Measurements from ENCODE around the gene SDSL. TPM values are rescaled to one million over a fixed set of nuclear protein-coding genes. Genes with fewer than 3 reads are reported as not detected.

The SDSL gene
- total RNA-seq, 4 donors from 2014 or later = 0.48 to 3.1 (median 1.5) TPM; not detected in 1

- Histone ChIP-seq H3K27me3 (peaks cover 10 to 100% (median 68%) of the 10 kb centered on the region in 4 donors), H3K9me3 (no peaks in the 10 kb centered on the region), H3K27ac (no peak overlapping the region), H3K36me3 (no peaks in the 10 kb centered on the region), H3K4me3 (no peak overlapping the region), H3K4me1 (peaks cover 0 to 9% (median under 1%) of the 10 kb centered on the region in 3 donors)
- DNase-seq = no peak
- TF ChIP-seq POLR2A (IDR thresholded peaks at IDR 0.05) = no peak
- TF ChIP-seq CTCF (IDR thresholded peaks at IDR 0.05) = no peak
- 27 to 31% methylated on average over 6 of the region's 6 CpGs for WGBS, 2 donors
- intact Hi-C loops (cut with DNase I) = no loop called here
Observed at GRCh38 chr12:113473400-113473799, 51.2 kb downstream of the SDSL start.

DNA sequence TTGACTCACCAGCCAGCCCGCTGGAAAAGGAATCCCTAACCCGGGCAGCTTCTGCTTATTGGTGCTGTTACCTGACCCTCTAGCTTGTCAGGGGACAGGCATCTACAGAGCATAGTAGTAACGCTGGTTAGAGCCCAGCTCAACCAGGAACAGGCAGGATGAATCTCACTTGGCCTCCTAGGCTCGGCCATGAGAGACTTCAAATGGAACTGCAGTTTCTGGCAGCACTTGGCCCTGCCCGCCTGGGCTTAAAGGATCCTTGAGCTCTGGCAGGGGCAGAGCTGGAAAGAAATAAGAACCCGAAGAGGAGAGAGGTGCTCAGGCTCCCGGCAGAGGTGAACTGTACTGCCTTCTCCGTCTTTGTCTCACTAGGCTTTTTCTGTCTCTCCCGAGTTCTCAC lies 51.8 kb downstream of the SDSL start:
- Histone ChIP-seq H3K9me3 (no peaks in the 10 kb centered on the region), H3K27me3 (peaks cover 14 to 100% (median 70%) of the 10 kb centered on the region in 4 donors), H3K4me1 (peaks cover 0 to 7% (median 0%) of the 10 kb centered on the region in 3 donors), H3K4me3 (no peak overlapping the region), H3K27ac (no peak overlapping the region), H3K36me3 (no peaks in the 10 kb centered on the region)
- intact Hi-C loops (cut with DNase I) = no loop called here
- no peak for DNase-seq
- TF ChIP-seq POLR2A (IDR thresholded peaks at IDR 0.05) (no peak), CTCF (IDR thresholded peaks at IDR 0.05) (no peak)
- 1 to 4% methylated on average over 7 to 9 of the region's 9 CpGs for WGBS, 2 donors

DNA sequence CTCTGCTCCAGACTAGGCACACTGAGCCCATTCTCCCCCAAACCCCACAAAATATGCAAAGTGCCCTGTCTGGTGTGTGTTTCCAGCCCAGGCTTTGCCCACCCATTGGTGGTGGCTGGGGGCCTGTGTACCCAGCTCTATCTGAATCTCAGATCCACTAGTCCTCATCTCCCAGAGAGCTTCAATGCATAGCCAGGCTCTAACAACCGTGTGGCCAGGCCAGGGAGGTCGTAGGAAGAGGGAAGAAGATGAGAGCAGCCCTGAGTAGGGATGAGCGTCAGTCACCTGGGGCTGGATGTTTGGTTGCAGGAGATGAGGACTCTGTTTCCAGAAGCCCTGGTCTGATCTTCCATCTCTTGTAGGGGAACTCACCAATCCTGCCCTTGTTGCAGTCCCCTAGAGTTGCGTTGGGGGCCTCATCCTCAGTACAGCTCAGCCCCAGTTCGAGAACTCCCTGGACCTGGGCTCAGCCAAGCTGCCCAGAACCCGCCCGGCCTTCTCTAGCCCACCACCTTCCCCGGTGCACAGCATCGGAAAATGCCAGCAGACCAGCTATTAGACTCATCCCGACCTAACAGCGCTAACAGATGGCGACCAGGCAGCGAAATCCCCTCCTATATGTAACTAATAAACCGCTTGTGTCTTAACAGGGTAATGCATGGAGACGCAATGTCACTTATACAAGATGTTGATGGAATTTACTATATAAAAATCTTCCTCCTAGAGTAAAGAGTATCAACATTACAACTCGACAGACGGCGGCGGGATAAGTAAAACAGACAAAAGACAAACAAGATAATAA lies 52.7 kb downstream of the SDSL start:
- 1 to 2% methylated on average over 12 to 15 of the region's 19 CpGs for WGBS, 2 donors
- peaks cover 14 to 100% (median 71%) of the 10 kb centered on the region in 4 donors for H3K27me3 ChIP-seq

DNA sequence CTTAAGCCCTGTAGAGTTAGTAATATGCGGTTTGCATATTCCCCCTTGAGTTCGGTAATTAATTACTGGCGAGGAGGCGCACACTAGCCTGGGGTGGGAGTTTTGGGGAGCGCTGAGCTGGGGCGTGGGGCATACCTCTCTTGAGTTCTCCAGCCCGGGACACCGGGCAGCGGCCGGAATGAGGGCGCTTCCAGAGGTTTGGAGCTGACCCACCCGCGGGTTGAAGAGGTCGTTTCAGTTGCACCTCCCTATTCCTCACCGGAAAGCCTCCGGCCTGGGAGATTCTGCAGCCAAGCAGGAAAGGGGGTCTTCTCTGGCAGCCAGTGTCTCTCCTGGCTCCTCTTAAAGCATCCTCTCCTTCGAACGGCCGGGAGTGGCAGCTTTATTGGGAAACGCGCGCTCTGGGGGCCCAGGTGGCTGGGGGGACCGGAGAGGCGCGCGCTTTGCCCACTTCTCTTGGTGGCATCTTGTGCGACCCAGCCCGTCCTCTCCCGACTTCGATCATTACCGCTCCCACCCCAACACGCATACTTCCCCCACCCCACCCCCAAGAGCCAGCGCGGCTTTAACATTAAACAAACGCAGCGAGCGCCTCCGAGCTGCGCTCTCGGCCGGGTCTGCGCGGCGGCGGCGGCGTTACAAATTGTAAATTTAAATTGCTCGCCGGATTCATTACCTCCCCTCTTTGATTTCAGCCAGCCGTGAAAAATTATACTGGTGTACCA lies 53.4 kb downstream of the SDSL start:
- intact Hi-C loops (cut with DNase I) = no loop called here
- WGBS, 2 donors = 4 to 7% methylated on average over 10 to 40 of the region's 50 CpGs
- no peak overlapping the region for H3K4me3 ChIP-seq
- H3K36me3 ChIP-seq = no peaks in the 10 kb centered on the region
- no peak for TF ChIP-seq POLR2A (IDR thresholded peaks at IDR 0.05)
- TF ChIP-seq CTCF (IDR thresholded peaks at IDR 0.05) = no peak
- no peak for DNase-seq
- H3K4me1 ChIP-seq = peaks cover 0 to 15% (median 0%) of the 10 kb centered on the region in 3 donors
- H3K27me3 ChIP-seq = peaks cover 14 to 100% (median 70%) of the 10 kb centered on the region in 4 donors
- no peaks in the 10 kb centered on the region for H3K9me3 ChIP-seq
- H3K27ac ChIP-seq = no peak overlapping the region

More for the DNA sequence above, 52.7 kb downstream of the SDSL start:
- TF ChIP-seq CTCF (IDR thresholded peaks at IDR 0.05) (no peak), POLR2A (IDR thresholded peaks at IDR 0.05) (no peak)
- Histone ChIP-seq H3K9me3 (no peaks in the 10 kb centered on the region), H3K4me1 (peaks cover 0 to 13% (median 0%) of the 10 kb centered on the region in 3 donors), H3K27ac (no peak overlapping the region), H3K4me3 (no peak overlapping the region), H3K36me3 (no peaks in the 10 kb centered on the region)
- no peak for DNase-seq
- intact Hi-C loops (cut with DNase I) = no loop called here

Data from esophagus squamous epithelium (tissue), 5 donors.